GM21737 (cell line): ENCODE measurements around the gene FAM163A.
"Not testable (repeated sequence)": the region's sequence is repeated elsewhere in the genome, so short reads cannot be mapped to it uniquely, and the experiment has no call there.

ENCODE experiments used
- ATAC-seq: cut with Tn5 transposase; IDR thresholded peaks from one replicate; pipeline ENCODE4 v1.9.1; 2021; ENCODE audit warnings: mild to moderate bottlenecking, moderate library complexity; ENCODE audit not compliant: unreplicated experiment

Gene FAM163A

GRCh38 chr1:179786815-179787685, 44.0 kb downstream of the FAM163A start:
- no peak for ATAC-seq

GRCh38 chr1:179788259-179788658, 45.2 kb downstream of the FAM163A start:
- no peak for ATAC-seq

GRCh38 chr1:179793281-179793680, 50.2 kb downstream of the FAM163A start:
- ATAC-seq: no peak

- no peak for ATAC-seq
These were observed 51.1 kb downstream of the FAM163A start for GRCh38 chr1:179794146-179794545.

- no peak for ATAC-seq
These were observed 51.6 kb downstream of the FAM163A start for GRCh38 chr1:179794669-179795068.

- no peak for ATAC-seq
These were observed 55.2 kb downstream of the FAM163A start for GRCh38 chr1:179798213-179798863.

GRCh38 chr1:179798864-179799516, 55.9 kb downstream of the FAM163A start:
- no peak for ATAC-seq

GRCh38 chr1:179800481-179800880, 57.4 kb downstream of the FAM163A start:
- no peak for ATAC-seq

- ATAC-seq: no peak
These were observed 60.0 kb downstream of the FAM163A start for GRCh38 chr1:179803104-179803503.

- ATAC-seq: no peak
These were observed 60.8 kb downstream of the FAM163A start for GRCh38 chr1:179803918-179804317.

- ATAC-seq: not testable (repeated sequence)
These were observed 61.3 kb downstream of the FAM163A start for GRCh38 chr1:179804417-179804816.

- ATAC-seq: no peak
These were observed 62.5 kb downstream of the FAM163A start for GRCh38 chr1:179805291-179806195.

GRCh38 chr1:179806333-179806732, 63.2 kb downstream of the FAM163A start:
- no peak for ATAC-seq

GRCh38 chr1:179807291-179807690, 64.2 kb downstream of the FAM163A start:
- ATAC-seq: no peak

GRCh38 chr1:179807691-179808485, 64.8 kb downstream of the FAM163A start:
- no peak for ATAC-seq

- no peak for ATAC-seq
These were observed 65.4 kb downstream of the FAM163A start for GRCh38 chr1:179808503-179808902.

GRCh38 chr1:179809506-179810366, 66.6 kb downstream of the FAM163A start:
- peak; percentile 45 for ATAC-seq

GRCh38 chr1:179810367-179810715, 67.2 kb downstream of the FAM163A start:
- no peak for ATAC-seq
